ENCODE measurements around the gene BSX.

BSX gene

GRCh38 chr11:122981388-122982264 lies at the start of gene BSX:
Gene BSX (minus strand): TSS chr11:122981834. CDS start chr11:122981671, 163 bp downstream.
- DNase-seq: no peak

GRCh38 chr11:123030517-123030916 lies 48.9 kb upstream of the BSX start:
- DNase-seq: no peak

- DNase-seq: no peak
Measured at GRCh38 chr11:123020968-123021367, 39.3 kb upstream of the BSX start.

- no peak for DNase-seq
Measured at GRCh38 chr11:123018702-123019101, 37.1 kb upstream of the BSX start.

GRCh38 chr11:123011510-123011909 lies 29.9 kb upstream of the BSX start:
- DNase-seq: no peak

- no peak for DNase-seq
Measured at GRCh38 chr11:123006860-123007542, 25.4 kb upstream of the BSX start.

- DNase-seq: no peak
Measured at GRCh38 chr11:123000721-123001120, 19.1 kb upstream of the BSX start.

- DNase-seq: no peak
Measured at GRCh38 chr11:122998727-122999366, 17.2 kb upstream of the BSX start.

GRCh38 chr11:122995526-122995925 lies 13.9 kb upstream of the BSX start:
- DNase-seq: no peak

GRCh38 chr11:122984186-122985011 lies 2.8 kb upstream of the BSX start:
- DNase-seq: no peak

GRCh38 chr11:122983438-122984185 lies 2.0 kb upstream of the BSX start:
- no peak for DNase-seq

- no peak for DNase-seq
Measured at GRCh38 chr11:122979815-122980595, 1.6 kb downstream of the BSX start.

GRCh38 chr11:122979103-122979814 lies 2.4 kb downstream of the BSX start:
- no peak for DNase-seq

- no peak for DNase-seq
Measured at GRCh38 chr11:122978299-122978620, 3.4 kb downstream of the BSX start.

- DNase-seq: no peak
Measured at GRCh38 chr11:122977470-122978298, 4.0 kb downstream of the BSX start.

- DNase-seq: no peak
Measured at GRCh38 chr11:122976734-122977469, 4.7 kb downstream of the BSX start.

GRCh38 chr11:122976061-122976733 lies 5.4 kb downstream of the BSX start:
- DNase-seq: no peak

GRCh38 chr11:122963961-122964360 lies 17.7 kb downstream of the BSX start:
- no peak for DNase-seq

Data from NCI-H2107 (cell line).